GM21515 (cell line): Measurements from ENCODE around the gene RPL41.
"Not testable (repeated sequence)": the region's sequence is repeated elsewhere in the genome, so short reads cannot be mapped to it uniquely, and the experiment has no call there.

ENCODE experiments used
- ATAC-seq: cut with Tn5 transposase; IDR thresholded peaks from one replicate; pipeline ENCODE4 v1.9.1; 2021; ENCODE audit not compliant: unreplicated experiment

The RPL41 gene

GRCh38 chr12:56116267-56117081, at the start of gene RPL41:
Gene RPL41, plus strand, starts transcription at chr12:56116633.
- peak; percentile 35 for ATAC-seq

- no peak for ATAC-seq
Observed at GRCh38 chr12:56071648-56072047, 44.8 kb upstream of the RPL41 start.

DNA sequence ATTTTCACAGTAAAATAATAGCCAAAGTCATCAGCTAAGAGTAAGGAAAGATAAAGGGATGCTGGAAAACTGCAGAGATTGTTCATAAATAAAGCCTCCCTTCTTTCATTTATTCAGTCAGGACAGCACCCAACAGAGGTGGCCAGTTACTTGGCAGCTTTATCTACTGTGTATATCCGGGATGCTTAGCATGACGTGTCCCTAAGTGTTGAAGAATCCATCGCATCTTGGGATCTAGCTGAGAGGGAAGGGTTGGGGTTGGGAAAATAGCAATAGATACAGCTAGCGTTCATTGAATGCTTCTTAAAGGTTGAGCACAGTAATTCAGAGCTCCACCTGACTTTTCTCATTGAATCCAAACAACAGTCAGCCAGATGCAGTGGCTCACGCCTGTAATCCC, 42.0 kb upstream of the RPL41 start:
- no peak for ATAC-seq

DNA sequence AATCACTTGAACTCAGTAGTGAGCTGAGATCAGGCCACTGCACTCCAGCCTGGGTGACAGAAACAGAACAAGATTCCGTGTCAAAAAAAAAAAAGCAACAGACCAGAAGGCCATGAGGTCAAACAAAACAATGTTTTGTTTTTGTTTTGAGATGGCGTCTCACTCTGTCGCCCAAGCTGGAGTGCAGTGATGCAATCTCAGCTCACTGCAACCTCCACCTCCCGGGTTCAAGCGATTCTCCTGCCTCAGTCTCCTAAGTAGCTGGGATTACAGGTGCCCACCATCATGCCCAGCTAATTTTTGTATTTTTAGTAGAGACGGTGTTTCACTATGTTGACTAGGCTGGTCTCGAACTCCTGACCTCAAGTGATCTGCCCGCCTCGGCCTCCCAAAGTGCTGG, 38.5 kb upstream of the RPL41 start:
- not testable (repeated sequence) for ATAC-seq

DNA sequence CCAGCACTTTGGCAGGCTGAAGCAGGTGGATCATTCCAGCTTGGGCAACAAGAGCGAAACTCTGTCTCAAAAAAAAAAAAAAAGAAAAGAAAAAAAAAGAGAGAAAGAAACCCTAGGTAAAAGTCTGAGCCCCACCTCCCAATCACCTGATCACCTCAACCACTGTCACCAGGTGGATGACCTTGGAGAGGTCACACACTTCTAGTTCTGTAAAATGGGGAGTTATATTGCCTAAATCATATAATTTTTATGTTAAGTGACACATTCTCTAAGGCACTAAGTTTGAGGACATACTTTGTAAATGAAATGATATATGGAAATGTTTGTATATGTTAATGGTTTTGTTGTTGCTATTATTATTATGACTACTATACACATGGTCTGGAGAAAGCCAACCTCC, 38.0 kb upstream of the RPL41 start:
- ATAC-seq = no peak

DNA sequence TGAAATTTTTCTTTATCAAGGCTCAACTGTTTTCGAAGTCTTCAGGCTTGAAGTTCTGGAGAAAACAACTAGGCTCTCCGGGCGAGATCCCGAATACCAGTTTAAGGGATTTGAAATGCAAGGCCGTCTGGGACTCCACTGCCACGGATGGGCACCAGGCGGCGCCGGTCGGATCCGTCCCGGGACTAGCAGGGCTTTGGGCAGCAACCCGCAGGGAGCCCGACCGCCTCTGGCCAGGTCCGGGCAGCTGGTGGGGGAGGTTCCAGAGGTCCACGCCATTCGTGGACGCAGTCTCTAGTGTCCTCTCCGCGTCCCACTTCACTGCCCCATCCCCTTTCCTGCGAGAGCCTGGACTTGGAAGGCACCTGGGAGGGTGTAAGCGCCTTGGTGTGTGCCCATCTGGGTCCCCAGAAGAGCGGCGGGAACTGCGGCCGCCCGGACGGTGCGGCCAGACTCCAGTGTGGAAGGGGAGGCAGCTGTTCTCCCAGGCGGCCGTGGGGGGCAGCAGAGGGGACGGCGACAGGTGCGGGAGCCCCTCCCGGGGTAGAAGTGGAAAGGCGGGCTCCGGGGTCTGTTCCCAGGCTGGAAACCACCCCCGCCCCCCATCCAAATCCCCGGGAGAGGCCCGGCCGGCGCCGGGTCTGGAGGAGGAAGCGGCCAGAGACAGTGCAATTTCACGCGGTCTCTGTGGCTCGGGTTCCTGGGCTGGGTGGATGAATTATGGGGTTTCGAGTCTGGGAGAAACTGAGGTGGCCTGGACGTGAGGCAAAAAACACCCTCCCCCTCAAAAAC, 37.3 kb upstream of the RPL41 start:
- no peak for ATAC-seq

GRCh38 chr12:56079723-56080555, 36.5 kb upstream of the RPL41 start, which contains the start of gene ERBB3:
Gene ERBB3, plus strand, starts transcription at chr12:56080165. Its CDS starts 136 bp downstream, at chr12:56080301.
- no peak for ATAC-seq

DNA sequence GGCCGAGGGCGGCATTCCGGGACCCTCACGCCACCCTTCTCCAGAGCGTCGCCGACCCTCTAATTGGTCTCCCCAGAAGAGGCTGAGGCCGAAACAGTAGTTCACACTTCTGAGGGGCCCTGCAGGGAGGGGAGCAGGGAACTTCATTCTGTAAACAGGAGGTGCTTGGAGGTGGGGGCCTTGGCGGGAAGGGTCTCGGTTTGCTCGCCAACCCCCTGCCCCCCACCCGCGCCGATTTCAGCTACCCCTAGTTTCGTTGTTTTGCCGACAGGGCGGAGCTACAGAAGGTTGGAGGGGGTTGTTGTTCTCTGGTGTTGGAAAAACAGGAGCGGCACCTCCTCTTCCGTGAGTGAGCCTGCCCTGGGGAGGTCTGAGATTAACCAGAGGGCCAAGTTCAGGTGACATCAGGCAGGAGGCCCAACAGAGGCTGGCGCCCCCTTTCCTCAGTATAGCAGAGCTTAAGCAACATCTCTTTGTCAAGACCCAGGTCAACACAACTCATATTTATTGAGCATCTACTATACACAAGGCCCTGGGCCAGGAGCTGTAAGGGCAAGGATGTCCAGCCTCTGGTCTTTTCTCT, 35.8 kb upstream of the RPL41 start:
- ATAC-seq = no peak

DNA sequence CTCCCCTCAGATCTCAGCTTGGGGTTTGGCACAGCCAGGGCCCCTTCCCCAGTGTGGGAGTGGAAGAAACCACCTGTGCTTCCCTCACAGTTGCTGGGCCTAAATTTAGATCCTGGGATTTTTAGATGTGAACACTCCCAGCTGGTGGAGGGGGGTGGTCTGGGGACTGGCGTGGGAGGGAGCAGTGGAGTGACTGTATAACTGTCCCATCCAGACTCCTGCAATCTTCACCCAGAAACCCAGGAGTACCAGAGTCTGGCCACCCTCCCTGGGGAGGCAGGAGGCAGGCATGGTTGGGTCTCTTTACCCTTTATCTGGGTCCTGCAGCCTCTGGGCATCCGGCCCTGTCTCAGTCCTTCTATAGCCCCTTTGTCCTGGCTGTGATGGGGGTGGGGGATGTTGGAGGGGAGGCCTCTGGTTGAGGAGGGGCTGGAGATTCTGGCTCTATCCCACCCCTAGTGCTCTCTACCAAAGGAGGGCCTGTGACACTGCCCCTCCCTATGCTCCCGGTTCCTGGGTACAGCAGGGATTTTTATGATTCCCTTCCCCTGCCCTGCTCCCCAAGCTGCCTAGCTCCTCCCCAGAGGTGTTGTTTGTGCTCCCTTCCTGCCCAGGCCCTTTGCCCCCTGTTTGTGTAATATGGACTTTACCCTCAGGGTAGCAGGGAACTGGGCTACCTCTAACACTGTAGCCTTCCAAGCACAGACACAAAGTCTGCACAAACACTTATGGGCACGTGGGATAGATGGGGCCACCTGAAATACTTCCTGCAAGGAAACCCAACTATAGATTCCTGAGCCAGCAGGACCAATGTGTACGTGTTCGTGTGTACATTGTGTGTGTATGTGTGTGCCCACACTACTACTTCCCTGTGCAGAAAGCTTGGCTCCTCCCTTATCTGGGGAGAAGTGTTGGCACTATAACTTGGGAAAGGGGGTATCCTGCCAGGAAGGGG, 34.8 kb upstream of the RPL41 start:
- ATAC-seq = no peak

DNA sequence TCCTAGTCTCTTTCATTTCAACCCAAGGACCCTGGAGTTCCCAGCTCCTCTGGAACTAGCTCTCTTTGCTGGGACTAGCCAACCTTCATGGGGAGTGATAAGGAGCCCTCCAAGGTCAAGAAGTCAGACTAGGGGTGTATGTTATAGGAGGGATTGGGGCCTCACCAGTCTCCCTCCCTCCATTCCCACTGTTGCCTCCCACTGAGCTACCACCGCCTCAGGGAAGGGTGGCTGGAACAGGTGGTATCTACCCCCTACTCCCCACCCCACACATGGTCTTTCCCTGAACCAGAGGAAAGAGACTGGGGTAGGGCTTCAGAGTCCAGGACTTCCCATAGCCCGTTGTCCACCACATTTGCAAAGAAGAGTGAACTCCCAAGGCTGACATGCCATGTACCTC, 34.1 kb upstream of the RPL41 start:
- no peak for ATAC-seq

DNA sequence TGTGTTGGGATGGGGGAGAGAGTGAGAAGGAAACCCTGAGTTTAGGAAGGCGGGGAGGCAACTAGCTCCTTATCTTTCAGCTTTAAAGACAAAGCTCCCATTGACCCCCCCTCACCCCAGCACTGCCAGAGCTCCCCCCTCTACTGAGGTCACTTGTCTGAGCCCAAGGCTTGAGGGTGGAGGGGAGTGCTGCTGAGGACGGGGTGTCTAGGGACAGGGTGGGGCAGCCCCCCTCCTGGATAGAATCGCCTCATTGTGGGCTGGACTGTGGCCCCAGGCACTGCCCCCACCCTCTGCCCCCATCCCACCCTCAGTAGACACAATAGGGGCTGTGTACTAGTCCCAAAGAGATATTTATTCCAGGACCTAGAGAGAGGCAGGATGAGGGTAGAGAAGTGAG, 33.5 kb upstream of the RPL41 start:
- no peak for ATAC-seq

GRCh38 chr12:56084958-56085543, 31.4 kb upstream of the RPL41 start:
- no peak for ATAC-seq

DNA sequence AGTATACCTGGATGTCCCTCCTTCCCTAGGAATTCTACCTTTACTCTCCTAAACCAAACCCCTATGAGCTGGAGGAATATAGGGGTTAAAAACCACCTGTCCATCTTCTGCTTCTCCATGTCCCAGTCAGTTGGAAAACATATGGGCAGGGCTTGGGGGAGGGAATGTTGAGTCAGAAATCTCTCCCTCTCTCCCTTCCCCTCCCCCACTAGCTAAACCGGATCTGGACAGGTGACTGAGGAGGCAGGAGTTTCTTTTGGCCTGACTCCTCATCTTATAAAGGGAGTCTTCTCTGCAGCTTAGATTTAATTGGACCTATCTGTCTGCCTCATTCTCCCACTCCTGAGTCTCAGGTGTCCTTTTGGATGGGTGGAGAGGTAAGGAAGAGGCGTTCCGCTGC, 30.3 kb upstream of the RPL41 start:
- ATAC-seq = no peak

GRCh38 chr12:56086608-56087007, 29.8 kb upstream of the RPL41 start:
- ATAC-seq = no peak

- ATAC-seq = no peak
Observed at GRCh38 chr12:56087220-56087619, 29.2 kb upstream of the RPL41 start.

- no peak for ATAC-seq
Observed at GRCh38 chr12:56097738-56098137, 18.7 kb upstream of the RPL41 start.

DNA sequence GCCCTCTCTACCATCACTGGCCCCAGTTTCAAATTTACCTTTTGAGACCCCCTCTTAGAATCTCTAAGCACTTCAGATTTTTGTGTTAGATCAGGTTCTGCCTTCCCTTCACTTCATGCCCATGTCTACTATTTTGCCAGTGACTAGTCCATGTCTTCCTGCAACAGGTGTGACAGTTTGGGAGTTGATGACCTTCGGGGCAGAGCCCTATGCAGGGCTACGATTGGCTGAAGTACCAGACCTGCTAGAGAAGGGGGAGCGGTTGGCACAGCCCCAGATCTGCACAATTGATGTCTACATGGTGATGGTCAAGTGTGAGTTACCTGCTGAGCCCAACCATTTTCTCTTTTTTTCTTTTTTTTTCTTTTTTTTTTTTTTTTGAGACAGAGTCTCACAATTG, 17.8 kb upstream of the RPL41 start:
- ATAC-seq = no peak

GRCh38 chr12:56099787-56100186, 16.6 kb upstream of the RPL41 start:
- ATAC-seq = no peak

GRCh38 chr12:56101045-56101444, 15.4 kb upstream of the RPL41 start:
- no peak for ATAC-seq

- no peak for ATAC-seq
Observed at GRCh38 chr12:56102683-56103065, 13.8 kb upstream of the RPL41 start.
